Progenitor cell of endocrine pancreas (in vitro differentiated cells): Measurements from ENCODE around the gene SNX14. TPM values are rescaled to one million over a fixed set of nuclear protein-coding genes. Genes with fewer than 3 reads are reported as not detected.

Experiments used
- DNase-seq: peaks from one replicate; pipeline ENCODE4 v3.0.0; 2021; ENCODE audit warnings: low spot score; ENCODE audit not compliant: unreplicated experiment
- H3K27ac Mint-ChIP-seq: 2 replicates; pipeline ENCODE4 v1.8.0; 2021; ENCODE audit warnings: mild to moderate bottlenecking, moderate library complexity, mixed read lengths
- H3K27me3 Mint-ChIP-seq: 2 replicates; pipeline ENCODE4 v1.8.0; 2021; ENCODE audit warnings: mixed read lengths
- H3K36me3 Mint-ChIP-seq: 2 replicates; pipeline ENCODE4 v1.8.0; 2022; ENCODE audit warnings: mixed read lengths; ENCODE audit not compliant: insufficient read depth
- H3K4me1 Mint-ChIP-seq: 2 replicates; pipeline ENCODE4 v1.8.0; 2021; ENCODE audit warnings: low read depth, mixed read lengths
- H3K4me3 Mint-ChIP-seq: 2 replicates; pipeline ENCODE4 v1.8.0; 2021; ENCODE audit warnings: low read depth, mild to moderate bottlenecking, moderate library complexity, mixed read lengths
- H3K9me3 Mint-ChIP-seq: 2 replicates; pipeline ENCODE4 v1.8.0; 2021; ENCODE audit warnings: low read depth, mixed read lengths
- CTCF ChIP-seq: fragments of 200-600 bp; sonication (generic); IDR thresholded peaks from one replicate; pipeline ENCODE4 v1.5.0; 2021; ENCODE audit warnings: antibody characterized with exemption, mild to moderate bottlenecking; ENCODE audit not compliant: unreplicated experiment
- total RNA-seq: library from RNA; stranded (reverse); gene quantifications from 2 replicates; pipeline ENCODE4 v1.2.1, GENCODE V29; 2021

SNX14 gene
- total RNA-seq, 1 donor from 2014 or later = 88.3 TPM

DNA sequence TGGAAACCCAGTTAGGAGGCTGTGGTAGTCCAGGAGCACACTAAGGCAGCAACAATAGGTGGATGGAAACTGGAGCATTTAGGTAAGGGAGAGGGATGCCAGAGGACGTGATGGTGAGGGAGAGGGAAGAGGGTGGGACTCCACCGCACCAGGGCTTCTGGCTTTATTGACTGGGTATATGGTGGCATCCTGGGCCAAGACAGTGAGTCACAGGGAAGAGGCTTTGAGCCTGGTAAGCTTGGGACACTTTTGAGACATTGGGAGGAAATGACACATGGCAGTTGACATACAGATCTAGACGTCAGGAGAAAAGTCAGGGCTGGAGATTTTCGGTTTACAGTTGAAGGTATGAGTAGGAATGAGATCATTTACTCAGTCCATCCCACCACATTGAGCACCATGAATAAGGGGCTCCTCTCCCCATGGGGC is 128.9 kb downstream of the SNX14 start:
- no peak for DNase-seq
- Mint-ChIP-seq H3K9me3 (no peaks in the 10 kb centered on the region), H3K27me3 (no peaks in the 10 kb centered on the region)

DNA sequence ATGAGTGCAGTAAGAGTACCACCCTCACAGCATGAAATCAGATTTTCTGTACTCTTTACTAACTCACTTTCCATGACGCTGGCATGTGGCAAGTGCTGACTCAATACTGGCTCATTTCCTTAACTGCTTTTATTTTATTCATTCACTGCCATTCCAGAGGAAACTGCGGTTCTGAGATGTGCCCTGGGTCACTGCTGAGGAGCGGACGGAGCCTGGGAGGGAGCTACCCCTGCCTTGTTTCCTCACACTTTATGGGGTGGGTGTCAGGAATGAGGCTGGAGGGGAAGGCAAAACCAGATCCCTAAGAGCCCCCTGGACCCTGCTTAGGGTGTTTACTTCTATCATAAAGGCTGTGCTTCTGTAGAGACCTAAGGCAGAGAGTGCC is 129.4 kb downstream of the SNX14 start:
- H3K4me1 Mint-ChIP-seq = peaks cover 9% of the 10 kb centered on the region
- H3K27me3 Mint-ChIP-seq = no peaks in the 10 kb centered on the region
- no peaks in the 10 kb centered on the region for H3K36me3 Mint-ChIP-seq
- no peak overlapping the region for H3K4me3 Mint-ChIP-seq
- H3K9me3 Mint-ChIP-seq = no peaks in the 10 kb centered on the region
- no peak for DNase-seq
- TF ChIP-seq CTCF = no peak
- no peak overlapping the region for H3K27ac Mint-ChIP-seq

More for the DNA sequence above, 128.9 kb downstream of the SNX14 start:
- no peak for TF ChIP-seq CTCF
- H3K4me1 Mint-ChIP-seq = peaks cover 4% of the 10 kb centered on the region
- no peaks in the 10 kb centered on the region for H3K36me3 Mint-ChIP-seq
- no peak overlapping the region for H3K4me3 Mint-ChIP-seq
- no peak overlapping the region for H3K27ac Mint-ChIP-seq

- H3K4me3 Mint-ChIP-seq = no peak overlapping the region
- H3K36me3 Mint-ChIP-seq = no peaks in the 10 kb centered on the region
- H3K4me1 Mint-ChIP-seq = peaks cover 9% of the 10 kb centered on the region
Measured at GRCh38 chr6:85463621-85464259, 129.9 kb downstream of the SNX14 start.

GRCh38 chr6:85462673-85463072 is 131.0 kb downstream of the SNX14 start:
- no peak overlapping the region for H3K27ac Mint-ChIP-seq
- no peak for DNase-seq
- TF ChIP-seq CTCF = no peak
- no peak overlapping the region for H3K4me3 Mint-ChIP-seq
- no peaks in the 10 kb centered on the region for H3K36me3 Mint-ChIP-seq
- no peaks in the 10 kb centered on the region for H3K9me3 Mint-ChIP-seq
- H3K4me1 Mint-ChIP-seq = peaks cover 9% of the 10 kb centered on the region
- no peaks in the 10 kb centered on the region for H3K27me3 Mint-ChIP-seq

More at GRCh38 chr6:85463621-85464259, 129.9 kb downstream of the SNX14 start:
- TF ChIP-seq CTCF = no peak
- no peak for DNase-seq
- Mint-ChIP-seq H3K9me3 (no peaks in the 10 kb centered on the region), H3K27ac (no peak overlapping the region), H3K27me3 (no peaks in the 10 kb centered on the region)

GRCh38 chr6:85461798-85462170 is 131.9 kb downstream of the SNX14 start:
- Mint-ChIP-seq H3K36me3 (no peaks in the 10 kb centered on the region), H3K9me3 (no peaks in the 10 kb centered on the region), H3K27ac (no peak overlapping the region), H3K4me3 (no peak overlapping the region), H3K4me1 (peaks cover 9% of the 10 kb centered on the region), H3K27me3 (no peaks in the 10 kb centered on the region)
- TF ChIP-seq CTCF = no peak
- DNase-seq = no peak
